ENCODE measurements around the gene PIGS.

- TF ChIP-seq POLR2A (IDR thresholded peaks at IDR 0.05; ENCODE audit: low read depth, low read length) (no peak), CTCF (conservative IDR thresholded peaks at IDR 0.05; ENCODE audit: low read depth, low read length) (no peak), MXI1 (IDR thresholded peaks at IDR 0.05; ENCODE audit: borderline replicate concordance, low read depth, low read length) (no peak), SMC3 (IDR thresholded peaks at IDR 0.05; ENCODE audit: low read depth, low read length) (no peak), RCOR1 (IDR thresholded peaks at IDR 0.05; ENCODE audit: insufficient replicate concordance, low read length) (no peak)
Observed at GRCh38 chr17:28610376-28610775, 39.1 kb upstream of the PIGS start.

Measured in IMR-90 (cell line).